HCT116 (cell line): ENCODE data around the gene EXOC4. TPM values are rescaled to one million over a fixed set of nuclear protein-coding genes. Genes with fewer than 3 reads are reported as not detected.

Experiments used
- ATAC-seq: fragments of 200-7000 bp; cut with Tn5 transposase; 2 replicates; pipeline ENCODE4 v1.9.1; 2020; ENCODE audit warnings: mild to moderate bottlenecking, moderate library complexity
- BruUV-seq: library from RNA; stranded (reverse); fragments of 400-500 nt; replicated peaks from 2 replicates; lab custom pipeline; 2021; lab: Mats Ljungman, UMichigan
- CTCF ChIA-PET: fragments of 300-600 bp; sonication (Branson Sonifier 250); formaldehyde crosslinking; loops from one replicate; lab custom pipeline; 2021; ENCODE audit warnings: antibody characterized with exemption; lab: Charles Lee
- POLR2A ChIA-PET: fragments of 300-600, 350-600 bp; sonication (Branson Sonifier 250); formaldehyde crosslinking; loops from one replicate; lab custom pipeline; 2021; ENCODE audit warnings: antibody characterized with exemption; lab: Charles Lee
- RAD21 ChIA-PET, 2 experiments: fragments of 300-600 bp; sonication (Branson Sonifier 250); formaldehyde crosslinking; loops; one replicate each; lab custom pipeline; 2023; ENCODE audit warnings: low total read pairs in 2 of 2; ENCODE audit not compliant: uncharacterized antibody in 2 of 2, unreplicated experiment in 2 of 2, low non-redundant PET in 1 of 2; lab: Charles Lee
- DNase-seq: peaks from one replicate; pipeline ENCODE4 v3.0.0-alpha.2; 2010; ENCODE audit warnings: low read depth, low spot score
- H2AFZ ChIP-seq: fragments of 200-600 bp; shearing (Covaris generic), sonication (generic); 2 replicates; pipeline ENCODE4 v1.6.1; 2017; ENCODE audit warnings: low read depth, mixed run types, mixed read lengths, antibody characterized with exemption, low read length; ENCODE audit not compliant: poor library complexity, severe bottlenecking
- H3K27ac ChIP-seq: 2 replicates; pipeline ENCODE4 v1.5.1; 2012; ENCODE audit warnings: low read depth, low read length
- H3K27me3 ChIP-seq: fragments of 200-600 bp; sonication (generic); 2 replicates; pipeline ENCODE4 v1.6.1; 2016; ENCODE audit warnings: mixed run types, low read length, mixed read lengths; ENCODE audit not compliant: insufficient read depth
- H3K36me3 ChIP-seq, 2 experiments: fragments of 200-500 bp in 1 of 2; fragments of 200-600 bp in 1 of 2; sonication (Bioruptor generic) in 1 of 2; sonication (generic) in 1 of 2; 2 replicates each; pipeline versions ENCODE4 v1.5.1 to v1.6.1; 2014 to 2016; ENCODE audit warnings: low read length in 2 of 2, inconsistent platforms in 1 of 2, mixed read lengths in 1 of 2, mixed run types in 1 of 2; ENCODE audit not compliant: insufficient read depth in 2 of 2, control insufficient read depth in 1 of 2
- H3K4me1 ChIP-seq, 2 experiments: fragments of 200-600 bp in 1 of 2; sonication (generic) in 1 of 2; 2 replicates each; pipeline versions ENCODE4 v1.5.1 to v1.6.1; 2012 to 2017; ENCODE audit warnings: low read length in 2 of 2, inconsistent platforms in 1 of 2, mild to moderate bottlenecking in 1 of 2, mixed read lengths in 1 of 2, mixed run types in 1 of 2, moderate library complexity in 1 of 2; ENCODE audit not compliant: insufficient read depth in 2 of 2, control insufficient read depth in 1 of 2
- H3K4me2 ChIP-seq: fragments of 200-600 bp; sonication (generic); 2 replicates; pipeline ENCODE4 v1.6.1; 2017; ENCODE audit warnings: mixed run types, low read length, mixed read lengths
- H3K4me3 ChIP-seq, 2 experiments: fragments of 200-600 bp in 1 of 2; sonication (generic) in 1 of 2; replicated peaks in 1 of 2; 2 replicates each; pipeline ENCODE4 v1.5.1; 2011 to 2016; ENCODE audit warnings: low read length in 2 of 2, control low read depth in 1 of 2, low read depth in 1 of 2, mild to moderate bottlenecking in 1 of 2, mixed read lengths in 1 of 2, mixed run types in 1 of 2
- H3K79me2 ChIP-seq: fragments of 200-600 bp; sonication (generic); 2 replicates; pipeline ENCODE4 v1.6.1; 2017; ENCODE audit warnings: mild to moderate bottlenecking, mixed run types, low read length, moderate library complexity, mixed read lengths; ENCODE audit not compliant: insufficient read depth
- H3K9ac ChIP-seq: fragments of 200-600 bp; sonication (generic); 2 replicates; pipeline ENCODE4 v1.6.1; 2016; ENCODE audit warnings: low read length, mixed read lengths
- H3K9me2 ChIP-seq: fragments of 200-600 bp; sonication (generic), shearing (Covaris generic); 2 replicates; pipeline ENCODE4 v1.6.1; 2017; ENCODE audit warnings: mixed run types, mild to moderate bottlenecking, moderate library complexity; ENCODE audit not compliant: insufficient read depth
- H3K9me3 ChIP-seq, 2 experiments: fragments of 200-500 bp in 1 of 2; fragments of 200-600 bp in 1 of 2; sonication (Bioruptor generic) in 1 of 2; sonication (generic) in 1 of 2; 2 replicates each; pipeline ENCODE4 v1.6.1; 2014 to 2017; ENCODE audit warnings: low read length in 2 of 2, mixed read lengths in 2 of 2, inconsistent platforms in 1 of 2, low read depth in 1 of 2, mild to moderate bottlenecking in 1 of 2, mixed run types in 1 of 2, moderate library complexity in 1 of 2; ENCODE audit not compliant: control insufficient read depth in 1 of 2, insufficient read depth in 1 of 2
- H4K20me1 ChIP-seq: fragments of 200-600 bp; sonication (generic), shearing (Covaris generic); 2 replicates; pipeline ENCODE4 v1.6.1; 2017; ENCODE audit warnings: mixed run types, mild to moderate bottlenecking, moderate library complexity; ENCODE audit not compliant: insufficient read depth
- CBX3 ChIP-seq: IDR thresholded peaks from 2 replicates; pipeline ENCODE4 v1.6.1; 2012; ENCODE audit warnings: low read depth
- CEBPB ChIP-seq: IDR thresholded peaks from 2 replicates; pipeline ENCODE4 v1.6.1; 2012; ENCODE audit warnings: low read depth
- EGR1 ChIP-seq: IDR thresholded peaks from 2 replicates; pipeline ENCODE4 v1.6.1; 2012; ENCODE audit warnings: low read depth
- EZH2 ChIP-seq: fragments of 200-600 bp; sonication (generic); IDR thresholded peaks from 2 replicates; pipeline ENCODE4 v1.6.1; 2017; ENCODE audit warnings: antibody characterized with exemption, mixed run types
- EZH2phosphoT487 ChIP-seq: fragments of 200-600 bp; IDR thresholded peaks from 2 replicates; pipeline ENCODE4 v1.6.1; 2018; ENCODE audit warnings: antibody characterized with exemption, borderline replicate concordance
- FOSL1 ChIP-seq: IDR thresholded peaks from 2 replicates; pipeline ENCODE4 v1.6.1; 2012; ENCODE audit warnings: low read depth
- POLR2A ChIP-seq: IDR thresholded peaks from 2 replicates; pipeline ENCODE4 v1.7.0; 2011; ENCODE audit warnings: borderline replicate concordance; ENCODE audit not compliant: insufficient read depth, insufficient read length; ENCODE audit errors: extremely low read depth
- POLR2AphosphoS5 ChIP-seq: IDR thresholded peaks from 2 replicates; pipeline ENCODE4 v1.6.1; 2011; ENCODE audit warnings: mild to moderate bottlenecking, low read depth, low read length, moderate library complexity
- RAD21 ChIP-seq: IDR thresholded peaks from 2 replicates; pipeline ENCODE4 v1.6.1; 2012; ENCODE audit warnings: low read depth, mild to moderate bottlenecking
- SIN3A ChIP-seq: IDR thresholded peaks from 2 replicates; pipeline ENCODE4 v1.6.1; 2012; ENCODE audit warnings: low read depth
- SP1 ChIP-seq: IDR thresholded peaks from 2 replicates; pipeline ENCODE4 v1.6.1; 2012; ENCODE audit warnings: low read depth
- SRF ChIP-seq: IDR thresholded peaks from 2 replicates; pipeline ENCODE4 v1.6.1; 2012; ENCODE audit warnings: low read depth
- TCF7L2 ChIP-seq: IDR thresholded peaks from 2 replicates; pipeline ENCODE4 v1.7.0; 2011; ENCODE audit warnings: borderline replicate concordance, inconsistent platforms; ENCODE audit not compliant: insufficient read depth, insufficient read length; ENCODE audit errors: extremely low read depth
- ZFX ChIP-seq: fragments of 450-650 bp; IDR thresholded peaks from 2 replicates; pipeline ENCODE4 v1.6.1; 2017
- ZNF274 ChIP-seq: fragments of 200-500 bp; sonication (Bioruptor generic); IDR thresholded peaks from 2 replicates; pipeline ENCODE4 v1.6.1; 2014; ENCODE audit warnings: mild to moderate bottlenecking, low read depth, low read length, inconsistent platforms
- intact Hi-C: fragments of 100-400 bp; cut with micrococcal nuclease; formaldehyde crosslinking; loops from 2 replicates; pipeline ENCODE4 v1.10.0; 2022
- total RNA-seq: library from RNA; stranded (reverse); gene quantifications from one replicate; pipeline ENCODE4 v1.2.1, GENCODE V29; 2021; ENCODE audit not compliant: unreplicated experiment
- TF ChIP-seq, protein P1 (sequence below): IDR thresholded peaks from 2 replicates; pipeline ENCODE4 v1.6.1; 2012; ENCODE audit warnings: low read depth
- TF ChIP-seq, protein P2 (sequence below): IDR thresholded peaks from 2 replicates; pipeline ENCODE4 v1.6.1; 2012
- TF ChIP-seq, protein P3 (sequence below): IDR thresholded peaks from 2 replicates; pipeline ENCODE4 v1.6.1; 2011; ENCODE audit warnings: mild to moderate bottlenecking, low read length, moderate library complexity; ENCODE audit not compliant: insufficient replicate concordance; ENCODE audit errors: extremely low read depth

Gene EXOC4
- total RNA-seq, 1 experiment from 2014 or later = 40.3 TPM

DNA sequence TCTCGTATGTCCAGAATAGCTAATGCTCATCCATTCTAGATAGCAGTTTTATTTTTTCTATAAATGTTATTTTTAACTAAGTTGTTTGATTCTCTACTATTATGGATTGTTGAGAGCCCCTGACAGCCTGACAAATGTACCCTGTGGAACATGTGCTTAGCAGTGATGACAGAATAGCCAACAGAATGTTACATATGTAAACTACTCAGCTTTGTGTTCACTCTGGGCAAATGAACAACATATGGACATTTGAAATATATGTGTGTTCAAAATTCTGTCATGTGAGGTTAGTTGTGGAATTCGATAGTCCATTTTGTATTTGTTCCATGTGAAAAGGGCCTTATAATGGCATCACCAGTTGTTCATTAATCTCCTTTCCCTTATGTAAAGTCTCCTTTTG is 199.7 kb downstream of the EXOC4 start:
- H3K79me2 ChIP-seq = no peaks in the 10 kb centered on the region
- H3K9me2 ChIP-seq = no peaks in the 10 kb centered on the region
- no peaks in the 10 kb centered on the region for H4K20me1 ChIP-seq
- POLR2A ChIA-PET = no interaction called here
- RAD21 ChIA-PET = no interaction called here
- no peak for TF ChIP-seq TCF7L2
- no peak for TF ChIP-seq EZH2phosphoT487
- TF ChIP-seq FOSL1 = no peak
- TF ChIP-seq SP1 = no peak
- TF ChIP-seq ZFX = no peak
- TF ChIP-seq SIN3A = no peak
- TF ChIP-seq, protein P1, sequence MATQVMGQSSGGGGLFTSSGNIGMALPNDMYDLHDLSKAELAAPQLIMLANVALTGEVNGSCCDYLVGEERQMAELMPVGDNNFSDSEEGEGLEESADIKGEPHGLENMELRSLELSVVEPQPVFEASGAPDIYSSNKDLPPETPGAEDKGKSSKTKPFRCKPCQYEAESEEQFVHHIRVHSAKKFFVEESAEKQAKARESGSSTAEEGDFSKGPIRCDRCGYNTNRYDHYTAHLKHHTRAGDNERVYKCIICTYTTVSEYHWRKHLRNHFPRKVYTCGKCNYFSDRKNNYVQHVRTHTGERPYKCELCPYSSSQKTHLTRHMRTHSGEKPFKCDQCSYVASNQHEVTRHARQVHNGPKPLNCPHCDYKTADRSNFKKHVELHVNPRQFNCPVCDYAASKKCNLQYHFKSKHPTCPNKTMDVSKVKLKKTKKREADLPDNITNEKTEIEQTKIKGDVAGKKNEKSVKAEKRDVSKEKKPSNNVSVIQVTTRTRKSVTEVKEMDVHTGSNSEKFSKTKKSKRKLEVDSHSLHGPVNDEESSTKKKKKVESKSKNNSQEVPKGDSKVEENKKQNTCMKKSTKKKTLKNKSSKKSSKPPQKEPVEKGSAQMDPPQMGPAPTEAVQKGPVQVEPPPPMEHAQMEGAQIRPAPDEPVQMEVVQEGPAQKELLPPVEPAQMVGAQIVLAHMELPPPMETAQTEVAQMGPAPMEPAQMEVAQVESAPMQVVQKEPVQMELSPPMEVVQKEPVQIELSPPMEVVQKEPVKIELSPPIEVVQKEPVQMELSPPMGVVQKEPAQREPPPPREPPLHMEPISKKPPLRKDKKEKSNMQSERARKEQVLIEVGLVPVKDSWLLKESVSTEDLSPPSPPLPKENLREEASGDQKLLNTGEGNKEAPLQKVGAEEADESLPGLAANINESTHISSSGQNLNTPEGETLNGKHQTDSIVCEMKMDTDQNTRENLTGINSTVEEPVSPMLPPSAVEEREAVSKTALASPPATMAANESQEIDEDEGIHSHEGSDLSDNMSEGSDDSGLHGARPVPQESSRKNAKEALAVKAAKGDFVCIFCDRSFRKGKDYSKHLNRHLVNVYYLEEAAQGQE = no peak
- TF ChIP-seq, protein P2, sequence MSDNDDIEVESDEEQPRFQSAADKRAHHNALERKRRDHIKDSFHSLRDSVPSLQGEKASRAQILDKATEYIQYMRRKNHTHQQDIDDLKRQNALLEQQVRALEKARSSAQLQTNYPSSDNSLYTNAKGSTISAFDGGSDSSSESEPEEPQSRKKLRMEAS = no peak
- TF ChIP-seq ZNF274 = no peak
- no peak for TF ChIP-seq POLR2A
- no peak for TF ChIP-seq EGR1
- TF ChIP-seq, protein P3, sequence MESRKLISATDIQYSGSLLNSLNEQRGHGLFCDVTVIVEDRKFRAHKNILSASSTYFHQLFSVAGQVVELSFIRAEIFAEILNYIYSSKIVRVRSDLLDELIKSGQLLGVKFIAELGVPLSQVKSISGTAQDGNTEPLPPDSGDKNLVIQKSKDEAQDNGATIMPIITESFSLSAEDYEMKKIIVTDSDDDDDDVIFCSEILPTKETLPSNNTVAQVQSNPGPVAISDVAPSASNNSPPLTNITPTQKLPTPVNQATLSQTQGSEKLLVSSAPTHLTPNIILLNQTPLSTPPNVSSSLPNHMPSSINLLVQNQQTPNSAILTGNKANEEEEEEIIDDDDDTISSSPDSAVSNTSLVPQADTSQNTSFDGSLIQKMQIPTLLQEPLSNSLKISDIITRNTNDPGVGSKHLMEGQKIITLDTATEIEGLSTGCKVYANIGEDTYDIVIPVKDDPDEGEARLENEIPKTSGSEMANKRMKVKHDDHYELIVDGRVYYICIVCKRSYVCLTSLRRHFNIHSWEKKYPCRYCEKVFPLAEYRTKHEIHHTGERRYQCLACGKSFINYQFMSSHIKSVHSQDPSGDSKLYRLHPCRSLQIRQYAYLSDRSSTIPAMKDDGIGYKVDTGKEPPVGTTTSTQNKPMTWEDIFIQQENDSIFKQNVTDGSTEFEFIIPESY = no peak
- no peak for TF ChIP-seq RAD21
- no peak for TF ChIP-seq POLR2AphosphoS5
- TF ChIP-seq EZH2 = no peak
- no peak for TF ChIP-seq CBX3
- no peak for TF ChIP-seq CEBPB
- TF ChIP-seq SRF = no peak
- TF ChIP-seq, all 23 proteins: peak for 0
- H2AFZ ChIP-seq = no peak overlapping the region
- H3K4me1 ChIP-seq = no peaks in the 10 kb centered on the region
- no TSS peak for BruUV-seq
- no peak overlapping the region for H3K4me2 ChIP-seq
- ATAC-seq (no peak), DNase-seq (no peak)
- H3K27me3 ChIP-seq = no peaks in the 10 kb centered on the region
- no peaks in the 10 kb centered on the region for H3K9me3 ChIP-seq
- no peak overlapping the region for H3K27ac ChIP-seq
- no peaks in the 10 kb centered on the region for H3K36me3 ChIP-seq
- no peak overlapping the region for H3K4me3 ChIP-seq
- intact Hi-C loops = no loop called here
- H3K9ac ChIP-seq = no peak overlapping the region
- CTCF ChIA-PET = no interaction called here
